IMR-90 (cell line): ENCODE measurements around the gene SYNGR1. TPM values are rescaled to one million over a fixed set of nuclear protein-coding genes. Genes with fewer than 3 reads are reported as not detected.

ENCODE experiments used
- ATAC-seq: fragments of 200-7000 bp; cut with Tn5 transposase; 2 replicates; pipeline ENCODE4 v1.9.1; 2020; ENCODE audit warnings: low read depth, mild to moderate bottlenecking, moderate library complexity
- BruUV-seq: library from RNA; stranded (reverse); fragments of 400-500 nt; replicated peaks from 2 replicates; lab custom pipeline; 2021; lab: Mats Ljungman, UMichigan
- CTCF ChIA-PET: fragments of 300-600 bp; formaldehyde crosslinking; extraction: SDS; loops from one replicate; lab custom pipeline; 2021; ENCODE audit warnings: antibody characterized with exemption; lab: Yijun Ruan, JAX
- POLR2A ChIA-PET: fragments of 300-600 bp; sonication (Branson Sonifier 250); formaldehyde crosslinking; loops from one replicate; lab custom pipeline; 2022; ENCODE audit warnings: antibody characterized with exemption; ENCODE audit not compliant: unreplicated experiment; lab: Charles Lee
- DNase-seq: peaks from one replicate; pipeline ENCODE4 v3.0.0; 2013
- H2AFZ ChIP-seq: replicated peaks from 2 replicates; pipeline ENCODE3; 2013; ENCODE audit warnings: low read length, mild to moderate bottlenecking; ENCODE audit not compliant: poor library complexity
- H2AK5ac ChIP-seq: 2 replicates; pipeline ENCODE4 v1.6.1; 2013; ENCODE audit warnings: low read depth, low read length, inconsistent platforms
- H2AK9ac ChIP-seq: replicated peaks from 2 replicates; pipeline ENCODE3; 2013; ENCODE audit warnings: mild to moderate bottlenecking, low read depth, low read length, moderate library complexity; ENCODE audit not compliant: poor library complexity
- H2BK120ac ChIP-seq: 2 replicates; pipeline ENCODE4 v1.6.1; 2013; ENCODE audit warnings: low read depth, low read length, inconsistent platforms
- H2BK15ac ChIP-seq: 3 replicates; pipeline ENCODE4 v1.6.1; 2013; ENCODE audit warnings: low read depth, low read length, inconsistent platforms
- H2BK20ac ChIP-seq: 2 replicates; pipeline ENCODE4 v1.6.1; 2013; ENCODE audit warnings: low read depth, mild to moderate bottlenecking, inconsistent platforms, low read length, moderate library complexity
- H2BK5ac ChIP-seq: 2 replicates; pipeline ENCODE4 v1.6.1; 2013; ENCODE audit warnings: mild to moderate bottlenecking, low read depth, low read length, inconsistent platforms; ENCODE audit not compliant: poor library complexity, severe bottlenecking
- H3K14ac ChIP-seq: replicated peaks from 2 replicates; pipeline ENCODE4 v1.6.1; 2013; ENCODE audit warnings: low read depth, low read length, inconsistent platforms
- H3K18ac ChIP-seq: 2 replicates; pipeline ENCODE4 v1.6.1; 2013; ENCODE audit warnings: low read depth, low read length, control low read depth
- H3K23ac ChIP-seq: 2 replicates; pipeline ENCODE4 v1.6.1; 2013; ENCODE audit warnings: low read depth, low read length, inconsistent platforms
- H3K27ac ChIP-seq: 2 replicates; pipeline ENCODE4 v1.5.1; 2013; ENCODE audit warnings: mild to moderate bottlenecking, control low read depth, low read length; ENCODE audit not compliant: insufficient read depth
- H3K27me3 ChIP-seq: 2 replicates; pipeline ENCODE4 v1.6.1; 2013; ENCODE audit warnings: low read length; ENCODE audit not compliant: control insufficient read depth, insufficient read depth
- H3K36me3 ChIP-seq: 2 replicates; pipeline ENCODE4 v1.6.1; 2013; ENCODE audit warnings: low read length, mixed read lengths; ENCODE audit not compliant: control insufficient read depth, insufficient read depth
- H3K4ac ChIP-seq: 2 replicates; pipeline ENCODE4 v1.6.1; 2013; ENCODE audit warnings: low read depth, low read length, inconsistent platforms
- H3K4me1 ChIP-seq: 2 replicates; pipeline ENCODE4 v1.6.1; 2013; ENCODE audit warnings: low read length, mixed read lengths; ENCODE audit not compliant: control insufficient read depth, insufficient read depth
- H3K4me2 ChIP-seq: 2 replicates; pipeline ENCODE4 v1.6.1; 2013; ENCODE audit warnings: low read depth, mild to moderate bottlenecking, control low read depth, low read length, moderate library complexity
- H3K4me3 ChIP-seq: 2 replicates; pipeline ENCODE4 v1.5.1; 2013; ENCODE audit warnings: low read depth, mild to moderate bottlenecking, control low read depth, low read length, moderate library complexity; ENCODE audit not compliant: insufficient read depth
- H3K56ac ChIP-seq: 2 replicates; pipeline ENCODE4 v1.6.1; 2013; ENCODE audit warnings: low read length, inconsistent platforms; ENCODE audit not compliant: insufficient read depth; ENCODE audit errors: extremely low read depth
- H3K79me1 ChIP-seq, 2 experiments: 2 replicates each; pipeline ENCODE4 v1.6.1; 2013; ENCODE audit warnings: low read length in 2 of 2, inconsistent platforms in 1 of 2, low read depth in 1 of 2
- H3K9ac ChIP-seq: 2 replicates; pipeline ENCODE4 v1.6.1; 2013; ENCODE audit warnings: low read depth, low read length, control low read depth
- H3K9me1 ChIP-seq: 2 replicates; pipeline ENCODE4 v1.6.1; 2013; ENCODE audit warnings: low read length, inconsistent platforms; ENCODE audit not compliant: insufficient read depth
- H3K9me3 ChIP-seq: 2 replicates; pipeline ENCODE4 v1.6.1; 2013; ENCODE audit warnings: low read length; ENCODE audit not compliant: control insufficient read depth, insufficient read depth
- H4K20me1 ChIP-seq: 2 replicates; pipeline ENCODE4 v1.6.1; 2013; ENCODE audit warnings: low read length, inconsistent platforms; ENCODE audit not compliant: insufficient read depth
- H4K5ac ChIP-seq: 2 replicates; pipeline ENCODE4 v1.6.1; 2013; ENCODE audit warnings: mild to moderate bottlenecking, low read depth, low read length, control low read depth
- H4K8ac ChIP-seq, 2 experiments: 2 replicates each; pipeline ENCODE4 v1.6.1; 2013; ENCODE audit warnings: low read depth in 2 of 2, low read length in 2 of 2, control low read depth in 1 of 2, inconsistent platforms in 1 of 2
- H4K91ac ChIP-seq: 2 replicates; pipeline ENCODE4 v1.6.1; 2013; ENCODE audit warnings: low read depth, low read length, inconsistent platforms; ENCODE audit not compliant: insufficient read depth
- BHLHE40 ChIP-seq: fragments of 150-350 bp; IDR thresholded peaks from 2 replicates; pipeline ENCODE4 v1.6.1; 2016; ENCODE audit warnings: mild to moderate bottlenecking, low read depth, low read length
- CEBPB ChIP-seq: IDR thresholded peaks from 2 replicates; pipeline ENCODE4 v1.6.1; 2012; ENCODE audit warnings: low read depth, low read length, improper control_type of control experiment
- CHD1 ChIP-seq: IDR thresholded peaks from 2 replicates; pipeline ENCODE4 v1.6.1; 2012; ENCODE audit warnings: low read depth, low read length, improper control_type of control experiment
- FOS ChIP-seq: fragments of 150-350 bp; IDR thresholded peaks from 2 replicates; pipeline ENCODE4 v1.6.1; 2016; ENCODE audit warnings: low read depth, low read length
- MAFK ChIP-seq: IDR thresholded peaks from 2 replicates; pipeline ENCODE4 v1.6.1; 2012; ENCODE audit warnings: low read depth, low read length, improper control_type of control experiment
- RFX5 ChIP-seq: IDR thresholded peaks from 2 replicates; pipeline ENCODE4 v1.8.0; 2012; ENCODE audit warnings: low read depth, mild to moderate bottlenecking, low read length, moderate library complexity
- WGBS, 2 experiments: methylation state at CpG; one replicate each; pipeline versions ENCODE4 v1.1.5 to v1.1.7; 2013; ENCODE audit warnings: missing lambda C conversion rate in 2 of 2; ENCODE audit not compliant: insufficient read length in 1 of 2; ENCODE audit errors: extremely low coverage in 2 of 2; 5-methylcytosine and 5-hydroxymethylcytosine counted together
- dilution Hi-C: fragments of 300-500 bp; cut with HindIII; formaldehyde crosslinking; loops from one replicate; pipeline ENCODE4 v1.14.3; 2018; ENCODE audit warnings: low sequenced_read_pairs; ENCODE audit not compliant: unreplicated experiment
- in situ Hi-C: fragments of 300-500 bp; cut with MboI; formaldehyde crosslinking; loops from 3 replicates; pipeline ENCODE4 v1.14.3; 2019; ENCODE audit warnings: low sequenced_read_pairs, inconsistent platforms, mixed read lengths
- intact Hi-C: fragments of 100-400 bp; cut with micrococcal nuclease; formaldehyde crosslinking; loops from 2 replicates; pipeline ENCODE4 v1.10.0; 2022
- polyA plus RNA-seq, 3 experiments: library from polyadenylated mRNA; depleted of rRNA; stranded (reverse); fragments of >200 nt; gene quantifications; 2 replicates each; pipeline ENCODE4 v1.2.3, GENCODE V29; 2012; ENCODE audit warnings: low replicate concordance in 1 of 3
- total RNA-seq: library from RNA; depleted of rRNA; stranded (reverse); fragments of >200 nt; gene quantifications from 2 replicates; pipeline ENCODE4 v1.2.3, GENCODE V29; 2012
- TF ChIP-seq, protein P1 (sequence below): conservative IDR thresholded peaks from 2 replicates; pipeline ENCODE4 v1.5.1; 2012; ENCODE audit warnings: mild to moderate bottlenecking, low read depth, low read length, improper control_type of control experiment
- TF ChIP-seq, protein P2 (sequence below): fragments of 150-350 bp; IDR thresholded peaks from 2 replicates; pipeline ENCODE4 v1.6.1; 2017; ENCODE audit warnings: mild to moderate bottlenecking, antibody characterized with exemption, low read length, low read depth

Gene SYNGR1
- total and polyA plus RNA-seq, 2 of the 4 experiments (the other 2 are of a cell fraction): 6.3 to 81.5 TPM

DNA sequence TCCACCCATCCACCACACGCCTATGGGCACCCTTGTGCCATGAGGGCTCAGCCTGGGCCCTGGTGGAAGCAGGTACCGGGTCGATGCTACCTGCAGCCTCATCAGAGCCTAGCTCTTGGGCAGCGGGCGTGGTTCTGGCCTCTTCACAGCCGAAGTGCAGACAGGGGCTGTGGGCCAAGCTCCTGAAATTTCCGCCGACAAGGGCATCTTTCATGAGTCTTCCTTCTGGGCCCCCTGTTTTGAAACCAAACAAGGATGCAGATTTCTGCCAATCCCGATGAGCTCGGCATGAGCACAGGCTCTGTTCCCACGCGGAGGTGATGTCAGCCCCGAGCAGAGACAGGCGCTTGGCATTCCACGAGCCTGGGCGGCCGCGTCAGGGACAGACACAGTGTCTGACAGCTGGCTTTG is 84.5 kb downstream of the SYNGR1 start:
- Histone ChIP-seq H3K56ac (no peak overlapping the region), H3K9me1 (no peaks in the 10 kb centered on the region), H2BK15ac (no peak overlapping the region), H3K4me2 (no peak overlapping the region), H3K23ac (no peak overlapping the region), H3K79me1 (no peaks in the 10 kb centered on the region), H4K91ac (no peak overlapping the region), H4K5ac (no peak overlapping the region), H3K4me3 (no peak overlapping the region), H3K4ac (no peak overlapping the region), H3K9me3 (no peaks in the 10 kb centered on the region), H2BK120ac (no peak overlapping the region), H3K14ac (no peak overlapping the region), H2BK5ac (no peak overlapping the region), H3K36me3 (peaks cover 26% of the 10 kb centered on the region), H2AK9ac (no peak overlapping the region), H3K9ac (no peak overlapping the region), H4K8ac (no peak overlapping the region), H3K27ac (no peak overlapping the region), H4K20me1 (no peaks in the 10 kb centered on the region; the same call in 1 of the 2 replicates), H3K27me3 (no peaks in the 10 kb centered on the region), H2AK5ac (no peak overlapping the region), H2AFZ (no peak overlapping the region), H3K18ac (no peak overlapping the region), H3K4me1 (peaks cover 8% of the 10 kb centered on the region), H2BK20ac (no peak overlapping the region)
- DNase-seq (no peak), ATAC-seq (no peak)
- dilution Hi-C loops: no loop called here
- no TSS peak for BruUV-seq
- TF ChIP-seq FOS (no peak), RFX5 (no peak), CEBPB (no peak), CHD1 (no peak), BHLHE40 (no peak), MAFK (no peak)
- TF ChIP-seq, protein P1, sequence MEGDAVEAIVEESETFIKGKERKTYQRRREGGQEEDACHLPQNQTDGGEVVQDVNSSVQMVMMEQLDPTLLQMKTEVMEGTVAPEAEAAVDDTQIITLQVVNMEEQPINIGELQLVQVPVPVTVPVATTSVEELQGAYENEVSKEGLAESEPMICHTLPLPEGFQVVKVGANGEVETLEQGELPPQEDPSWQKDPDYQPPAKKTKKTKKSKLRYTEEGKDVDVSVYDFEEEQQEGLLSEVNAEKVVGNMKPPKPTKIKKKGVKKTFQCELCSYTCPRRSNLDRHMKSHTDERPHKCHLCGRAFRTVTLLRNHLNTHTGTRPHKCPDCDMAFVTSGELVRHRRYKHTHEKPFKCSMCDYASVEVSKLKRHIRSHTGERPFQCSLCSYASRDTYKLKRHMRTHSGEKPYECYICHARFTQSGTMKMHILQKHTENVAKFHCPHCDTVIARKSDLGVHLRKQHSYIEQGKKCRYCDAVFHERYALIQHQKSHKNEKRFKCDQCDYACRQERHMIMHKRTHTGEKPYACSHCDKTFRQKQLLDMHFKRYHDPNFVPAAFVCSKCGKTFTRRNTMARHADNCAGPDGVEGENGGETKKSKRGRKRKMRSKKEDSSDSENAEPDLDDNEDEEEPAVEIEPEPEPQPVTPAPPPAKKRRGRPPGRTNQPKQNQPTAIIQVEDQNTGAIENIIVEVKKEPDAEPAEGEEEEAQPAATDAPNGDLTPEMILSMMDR: no peak
- TF ChIP-seq, protein P2, sequence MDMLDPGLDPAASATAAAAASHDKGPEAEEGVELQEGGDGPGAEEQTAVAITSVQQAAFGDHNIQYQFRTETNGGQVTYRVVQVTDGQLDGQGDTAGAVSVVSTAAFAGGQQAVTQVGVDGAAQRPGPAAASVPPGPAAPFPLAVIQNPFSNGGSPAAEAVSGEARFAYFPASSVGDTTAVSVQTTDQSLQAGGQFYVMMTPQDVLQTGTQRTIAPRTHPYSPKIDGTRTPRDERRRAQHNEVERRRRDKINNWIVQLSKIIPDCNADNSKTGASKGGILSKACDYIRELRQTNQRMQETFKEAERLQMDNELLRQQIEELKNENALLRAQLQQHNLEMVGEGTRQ: no peak
- in situ Hi-C loops: no loop called here
- WGBS, 2 experiments: 80% methylated on average over 9 of the region's 18 CpGs; no CpG with 5 or more reads in 1 of the 2 experiments
- ChIA-PET POLR2A (no interaction called here), CTCF (no interaction called here)
- intact Hi-C loops: loop anchor here (10.0 kb wide), 1 partner anchor 61 kb away; no protein-coding TSS in a partner anchor
